GM12878 (cell line): Measurements from ENCODE around the gene MTA3. TPM values are rescaled to one million over a fixed set of nuclear protein-coding genes. Genes with fewer than 3 reads are reported as not detected.

Source experiments
- ATAC-seq: fragments of 200-7000 bp; cut with Tn5 transposase; 3 replicates; pipeline ENCODE4 v1.9.1; 2020; ENCODE audit warnings: mild to moderate bottlenecking, moderate library complexity
- BruUV-seq: library from RNA; stranded (reverse); fragments of 400-500 nt; replicated peaks from 2 replicates; lab custom pipeline; 2021; lab: Mats Ljungman, UMichigan
- CTCF ChIA-PET: fragments of 300-600 bp; sonication (Branson Sonifier 250); formaldehyde crosslinking; extraction: SDS; loops from one replicate; lab custom pipeline; 2021; ENCODE audit warnings: inconsistent platforms; lab: Yijun Ruan, JAX
- POLR2A ChIA-PET: fragments of 350-600 bp; formaldehyde crosslinking; extraction: SDS; loops from one replicate; lab custom pipeline; 2021; ENCODE audit warnings: inconsistent platforms; lab: Charles Lee
- RAD21 ChIA-PET: fragments of 300-600 bp; sonication (Branson Sonifier 250); formaldehyde crosslinking; loops from one replicate; lab custom pipeline; 2023; ENCODE audit warnings: antibody characterized with exemption; ENCODE audit not compliant: unreplicated experiment; lab: Charles Lee
- SMC1A ChIA-PET: fragments of 300-600 bp; sonication (Branson Sonifier 250); formaldehyde crosslinking; loops from one replicate; lab custom pipeline; 2023; ENCODE audit not compliant: unreplicated experiment, uncharacterized antibody; lab: Charles Lee
- DNase-seq: peaks from one replicate; pipeline ENCODE4 v3.0.0-alpha.2; 2011; ENCODE audit warnings: low read depth, low spot score
- FAIRE-seq: peaks from 3 replicates; lab custom pipeline; 2011; peaks lifted over from hg19 to GRCh38; lab: Jason Lieb, UNC
- H2AFZ ChIP-seq: 2 replicates; pipeline ENCODE4 v1.6.0; 2011; ENCODE audit warnings: low read depth, low read length, control low read depth; ENCODE audit not compliant: control insufficient read depth
- H3K27ac ChIP-seq: 2 replicates; pipeline ENCODE4 v1.5.1; 2011; ENCODE audit warnings: control low read depth; ENCODE audit not compliant: control insufficient read depth, insufficient read depth
- H3K27me3 ChIP-seq, 2 experiments: replicated peaks in 1 of 2; 2 replicates each; pipeline versions ENCODE4 v1.6.0 to v1.6.1; 2011; ENCODE audit warnings: low read length in 1 of 2; ENCODE audit not compliant: control insufficient read depth in 2 of 2, insufficient read depth in 2 of 2
- H3K36me3 ChIP-seq, 2 experiments: 2 replicates each; pipeline ENCODE4 v1.5.1; 2011; ENCODE audit warnings: low read length in 1 of 2; ENCODE audit not compliant: control insufficient read depth in 2 of 2, insufficient read depth in 2 of 2
- H3K4me1 ChIP-seq: 2 replicates; pipeline ENCODE4 v1.6.1; 2011; ENCODE audit warnings: mild to moderate bottlenecking, low read length, moderate library complexity, mixed read lengths; ENCODE audit not compliant: control insufficient read depth, insufficient read depth
- H3K4me2 ChIP-seq: 2 replicates; pipeline ENCODE4 v1.6.0; 2011; ENCODE audit warnings: control low read depth; ENCODE audit not compliant: control insufficient read depth, insufficient read depth
- H3K4me3 ChIP-seq: fragments of 200-600 bp; sonication (generic); 2 replicates; pipeline ENCODE4 v1.5.1; 2016
- H3K79me2 ChIP-seq: 2 replicates; pipeline ENCODE4 v1.6.0; 2011; ENCODE audit warnings: low read length; ENCODE audit not compliant: control insufficient read depth, insufficient read depth
- H3K9ac ChIP-seq: 2 replicates; pipeline ENCODE4 v1.8.0; 2011; ENCODE audit warnings: low read length, control low read depth, mixed read lengths; ENCODE audit not compliant: control insufficient read depth, insufficient read depth
- H3K9me3 ChIP-seq: replicated peaks from 3 replicates; pipeline ENCODE4 v1.5.1; 2011; ENCODE audit warnings: mild to moderate bottlenecking, low read length; ENCODE audit not compliant: control insufficient read depth, insufficient read depth
- H4K20me1 ChIP-seq: 2 replicates; pipeline ENCODE4 v1.6.0; 2011; ENCODE audit not compliant: control insufficient read depth, insufficient read depth
- HDGF ChIP-seq: fragments of 450-650 bp; IDR thresholded peaks from 2 replicates; pipeline ENCODE4 v1.6.1; 2016; ENCODE audit warnings: antibody characterized with exemption
- IRF4 ChIP-seq: IDR thresholded peaks from 2 replicates; pipeline ENCODE4 v1.6.1; 2011; ENCODE audit warnings: low read depth, low read length
- NBN ChIP-seq: fragments of 450-650 bp; IDR thresholded peaks from 2 replicates; pipeline ENCODE4 v1.6.1; 2016
- SREBF1 ChIP-seq: IDR thresholded peaks from 2 replicates; pipeline ENCODE4 v1.6.1; 2012; ENCODE audit warnings: mild to moderate bottlenecking, low read length
- STAT1 ChIP-seq: fragments of 450-650 bp; conservative IDR thresholded peaks from 2 replicates; pipeline ENCODE4 v1.6.1; 2014; ENCODE audit warnings: antibody characterized with exemption, mild to moderate bottlenecking
- TCF12 ChIP-seq: IDR thresholded peaks from 2 replicates; pipeline ENCODE4 v1.6.1; 2011; ENCODE audit warnings: low read depth, mild to moderate bottlenecking, low read length
- WGBS: methylation state at CpG from one replicate; pipeline ENCODE4 v1.1.6; 2016; ENCODE audit warnings: low lambda C conversion rate; ENCODE audit not compliant: insufficient replicate concordance, insufficient coverage; ENCODE audit errors: missing lambda C conversion rate; 5-methylcytosine and 5-hydroxymethylcytosine counted together
- in situ Hi-C: fragments of 300-500 bp; cut with MboI; formaldehyde crosslinking; loops from 9 replicates; pipeline ENCODE4 v1.14.3; 2018; ENCODE audit warnings: mixed read lengths
- intact Hi-C: fragments of 100-400 bp; cut with micrococcal nuclease; formaldehyde crosslinking; loops from one replicate; pipeline ENCODE4 v1.14.2; 2022; ENCODE audit not compliant: unreplicated experiment
- polyA plus RNA-seq, 11 experiments: library from polyadenylated mRNA; depleted of rRNA in 4 of 11; unstranded in 6 of 11; stranded (reverse) in 5 of 11; fragments of >200 nt; fragmentation: Nextera tagmentation in 4 of 11; fragmentation: Illumina TruSeq in 1 of 11; extraction: Ambion mirVana in 4 of 11; extraction: Trizol in 1 of 11; gene quantifications; 1 replicate in 1 of 11; 2 replicates in 10 of 11; pipeline versions ENCODE4 v1.2.1 to v1.2.3, GENCODE V29; 2011 to 2016; ENCODE audit warnings: inconsistent platforms in 2 of 11, missing spikeins in 2 of 11, low read depth in 1 of 11
- total RNA-seq, 4 experiments: library from RNA; depleted of rRNA in 3 of 4; stranded (reverse); fragments of >200 nt in 3 of 4; fragmentation: Illumina TruSeq in 1 of 4; extraction: Trizol in 1 of 4; gene quantifications; 2 replicates each; pipeline versions ENCODE4 v1.2.1 to v1.2.3, GENCODE V29; 2013 to 2021
- TF ChIP-seq, protein P1 (sequence below): IDR thresholded peaks from 2 replicates; pipeline ENCODE4 v1.6.1; 2011; ENCODE audit warnings: borderline replicate concordance, low read depth, mild to moderate bottlenecking, moderate library complexity, low read length; ENCODE audit not compliant: insufficient read depth, poor library complexity, severe bottlenecking
- TF ChIP-seq, protein P2 (sequence below): fragments of 450-650 bp; IDR thresholded peaks from 2 replicates; pipeline ENCODE4 v1.6.1; 2016; ENCODE audit warnings: mild to moderate bottlenecking

The MTA3 gene
- total and polyA plus RNA-seq, 10 of the 15 experiments (the other 5 are each of a cell fraction or from before 2014, with no cell fraction given): 17.6 to 45.5 (median 26.5) TPM

DNA sequence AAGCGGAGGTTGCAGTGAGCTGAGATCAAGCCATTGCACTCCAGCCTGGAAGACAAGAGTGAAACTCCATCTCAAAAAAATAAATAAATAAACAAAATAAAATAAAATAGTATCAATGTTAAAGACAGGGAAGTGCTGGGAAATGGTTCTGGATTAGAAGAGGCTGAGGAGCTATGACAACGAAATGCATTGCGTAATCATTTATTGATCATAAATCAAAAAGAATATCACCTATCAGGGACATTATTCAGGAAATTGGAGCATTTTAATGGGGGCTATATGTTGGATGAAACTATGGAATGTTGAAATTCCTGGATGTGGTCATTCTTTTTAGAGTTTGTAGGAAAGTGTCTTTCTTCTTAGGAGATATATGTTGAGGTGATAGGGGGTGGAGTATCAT is 30.9 kb upstream of the MTA3 start:
- SMC1A ChIA-PET: no interaction called here
- no peaks in the 10 kb centered on the region for H3K36me3 ChIP-seq
- WGBS: 77% methylated on average over 3 of the region's 3 CpGs
- no peak overlapping the region for H3K4me3 ChIP-seq
- H3K4me2 ChIP-seq: no peak overlapping the region
- H3K4me1 ChIP-seq: no peaks in the 10 kb centered on the region
- no peak overlapping the region for H2AFZ ChIP-seq
- intact Hi-C loops: no loop called here
- CTCF ChIA-PET: no interaction called here
- no peaks in the 10 kb centered on the region for H4K20me1 ChIP-seq
- DNase-seq (no peak), ATAC-seq (no peak), FAIRE-seq (no peak)
- RAD21 ChIA-PET: no interaction called here
- H3K9ac ChIP-seq: no peak overlapping the region
- H3K9me3 ChIP-seq: no peaks in the 10 kb centered on the region
- no peaks in the 10 kb centered on the region for H3K27me3 ChIP-seq
- H3K27ac ChIP-seq: no peak overlapping the region
- no TSS peak for BruUV-seq
- no peaks in the 10 kb centered on the region for H3K79me2 ChIP-seq
- POLR2A ChIA-PET: no interaction called here
- in situ Hi-C loops: no loop called here
- TF ChIP-seq, protein P1, sequence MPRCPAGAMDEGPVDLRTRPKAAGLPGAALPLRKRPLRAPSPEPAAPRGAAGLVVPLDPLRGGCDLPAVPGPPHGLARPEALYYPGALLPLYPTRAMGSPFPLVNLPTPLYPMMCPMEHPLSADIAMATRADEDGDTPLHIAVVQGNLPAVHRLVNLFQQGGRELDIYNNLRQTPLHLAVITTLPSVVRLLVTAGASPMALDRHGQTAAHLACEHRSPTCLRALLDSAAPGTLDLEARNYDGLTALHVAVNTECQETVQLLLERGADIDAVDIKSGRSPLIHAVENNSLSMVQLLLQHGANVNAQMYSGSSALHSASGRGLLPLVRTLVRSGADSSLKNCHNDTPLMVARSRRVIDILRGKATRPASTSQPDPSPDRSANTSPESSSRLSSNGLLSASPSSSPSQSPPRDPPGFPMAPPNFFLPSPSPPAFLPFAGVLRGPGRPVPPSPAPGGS: no peak
- TF ChIP-seq, protein P2, sequence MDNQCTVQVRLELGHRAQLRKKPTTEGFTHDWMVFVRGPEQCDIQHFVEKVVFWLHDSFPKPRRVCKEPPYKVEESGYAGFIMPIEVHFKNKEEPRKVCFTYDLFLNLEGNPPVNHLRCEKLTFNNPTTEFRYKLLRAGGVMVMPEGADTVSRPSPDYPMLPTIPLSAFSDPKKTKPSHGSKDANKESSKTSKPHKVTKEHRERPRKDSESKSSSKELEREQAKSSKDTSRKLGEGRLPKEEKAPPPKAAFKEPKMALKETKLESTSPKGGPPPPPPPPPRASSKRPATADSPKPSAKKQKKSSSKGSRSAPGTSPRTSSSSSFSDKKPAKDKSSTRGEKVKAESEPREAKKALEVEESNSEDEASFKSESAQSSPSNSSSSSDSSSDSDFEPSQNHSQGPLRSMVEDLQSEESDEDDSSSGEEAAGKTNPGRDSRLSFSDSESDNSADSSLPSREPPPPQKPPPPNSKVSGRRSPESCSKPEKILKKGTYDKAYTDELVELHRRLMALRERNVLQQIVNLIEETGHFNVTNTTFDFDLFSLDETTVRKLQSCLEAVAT: no peak
- TF ChIP-seq STAT1: no peak
- TF ChIP-seq HDGF: no peak
- TF ChIP-seq IRF4: no peak
- no peak for TF ChIP-seq TCF12
- no peak for TF ChIP-seq NBN
- no peak for TF ChIP-seq SREBF1
- TF ChIP-seq, all 136 proteins: peak for 0
